ENCODE results near the gene POLR2E.

DNA sequence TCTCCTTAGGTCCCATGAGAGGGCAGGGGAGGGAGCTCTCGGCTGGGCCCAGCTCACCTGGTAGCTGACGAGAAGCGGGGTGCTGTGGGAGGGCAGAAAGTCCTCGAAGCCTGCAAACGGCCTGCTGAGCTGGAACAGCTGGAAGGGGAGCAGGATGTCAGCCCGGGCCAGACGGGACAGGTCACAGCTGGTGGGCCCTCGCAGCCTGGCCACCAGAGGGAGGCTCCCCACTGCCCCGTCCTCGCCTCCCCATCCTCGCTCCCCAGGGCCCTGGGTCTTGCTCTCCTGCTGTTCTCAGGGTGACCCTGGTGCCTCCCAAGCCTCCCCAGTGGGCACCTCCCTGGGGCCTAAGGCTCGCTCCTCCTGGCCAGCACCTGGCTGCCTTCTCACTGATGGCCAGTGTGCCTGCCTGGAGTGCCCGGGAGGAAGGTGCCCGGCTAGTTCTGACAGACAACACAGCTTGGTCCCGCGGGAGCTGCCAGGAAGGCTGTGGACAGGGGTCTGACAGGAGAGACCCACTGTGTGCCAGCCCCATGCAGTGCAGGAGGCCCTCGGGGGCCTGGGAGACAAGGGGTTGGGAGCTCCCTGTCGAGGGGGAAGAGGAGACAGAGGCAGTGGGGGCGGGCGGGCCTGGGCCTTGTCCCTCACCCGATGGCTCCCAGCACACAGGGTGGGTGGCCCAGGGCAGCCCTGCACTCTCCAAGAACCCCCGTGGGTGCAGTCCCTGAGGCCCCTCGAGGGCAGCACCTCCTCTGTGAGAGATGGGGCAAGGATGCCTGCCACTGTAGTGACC lies 28.9 kb upstream of the POLR2E start:
- TF ChIP-seq POLR2A (IDR thresholded peaks at IDR 0.05): no peak
- TF ChIP-seq CTCF (IDR thresholded peaks at IDR 0.05): no peak
